Spleen (tissue), 11 donors: Measurements from ENCODE around the gene SLC47A2. TPM values are rescaled to one million over a fixed set of nuclear protein-coding genes. Genes with fewer than 3 reads are reported as not detected.

Source experiments
- DNase-seq: peaks from one replicate; pipeline ENCODE4 v3.0.0-alpha.2; 2020
- H3K27ac ChIP-seq, 8 donors: fragments of 200-600 bp; sonication (generic) in 7 of 8; 1 replicate in 4 of 8; 2 replicates in 4 of 8; pipeline versions ENCODE4 v1.5.0 to v1.8.0; 2016 to 2021; ENCODE audit warnings: inconsistent platforms in 4 of 8, mild to moderate bottlenecking in 4 of 8, moderate library complexity in 1 of 8
- H3K27me3 ChIP-seq, 7 donors: fragments of 200-600 bp; sonication (generic) in 6 of 7; replicated peaks in 1 of 7; 1 replicate in 4 of 7; 2 replicates in 3 of 7; pipeline versions ENCODE4 v1.5.0 to v1.8.0; 2016 to 2021; ENCODE audit warnings: inconsistent platforms in 3 of 7, mild to moderate bottlenecking in 1 of 7
- H3K36me3 ChIP-seq, 6 donors: fragments of 200-600 bp; sonication (generic) in 5 of 6; 1 replicate in 4 of 6; 2 replicates in 2 of 6; pipeline versions ENCODE4 v1.5.0 to v1.8.0; 2016 to 2021; ENCODE audit warnings: inconsistent platforms in 2 of 6
- H3K4me1 ChIP-seq, 6 donors: fragments of 200-600 bp; sonication (generic) in 5 of 6; 1 replicate in 3 of 6; 2 replicates in 3 of 6; pipeline versions ENCODE4 v1.5.0 to v1.8.0; 2016 to 2021; ENCODE audit warnings: inconsistent platforms in 3 of 6
- H3K4me3 ChIP-seq, 8 donors: fragments of 200-600 bp; sonication (generic) in 7 of 8; 1 replicate in 4 of 8; 2 replicates in 4 of 8; pipeline versions ENCODE4 v1.5.0 to v1.8.0; 2016 to 2021; ENCODE audit warnings: inconsistent platforms in 4 of 8, mild to moderate bottlenecking in 4 of 8, moderate library complexity in 2 of 8
- H3K9me3 ChIP-seq, 8 donors: fragments of 200-600 bp; sonication (generic) in 7 of 8; 1 replicate in 4 of 8; 2 replicates in 4 of 8; pipeline versions ENCODE4 v1.5.0 to v1.8.0; 2016 to 2021; ENCODE audit warnings: inconsistent platforms in 4 of 8
- CTCF ChIP-seq, 11 experiments: fragments of 200-600 bp in 7 of 11; fragments of 450-650 bp in 4 of 11; sonication (generic) in 4 of 11; IDR thresholded peaks in 8 of 11; conservative IDR thresholded peaks in 3 of 11; 1 replicate in 7 of 11; 2 replicates in 4 of 11; pipeline versions ENCODE4 v1.4.0 to v1.8.0; 2016 to 2021; ENCODE audit warnings: antibody characterized with exemption in 11 of 11, inconsistent platforms in 4 of 11, mild to moderate bottlenecking in 1 of 11
- POLR2A ChIP-seq, 3 donors: fragments of 450-650 bp; IDR thresholded peaks; one replicate each; pipeline ENCODE4 v1.5.1; 2017; ENCODE audit warnings: antibody characterized with exemption in 3 of 3, mild to moderate bottlenecking in 1 of 3
- POLR2AphosphoS5 ChIP-seq, 3 donors: sonication (generic); formaldehyde crosslinking; IDR thresholded peaks; one replicate each; pipeline ENCODE4 v1.5.1; 2017; ENCODE audit warnings: antibody characterized with exemption in 3 of 3
- WGBS, 5 donors: extraction: QIAGEN DNeasy Blood & Tissue Kit in 3 of 5; methylation state at CpG; one replicate each; pipeline versions ENCODE4 v1.1.5 to v1.1.7; 2013 to 2018; 5-methylcytosine and 5-hydroxymethylcytosine counted together
- intact Hi-C: fragments of 100-400 bp; cut with DNase I; formaldehyde crosslinking; loops from one replicate; pipeline ENCODE4 v1.15.0; 2023; ENCODE audit warnings: low total_unique reads
- polyA plus RNA-seq, 3 donors: library from polyadenylated mRNA; stranded (reverse); fragments of 200-250 nt; gene quantifications; one replicate each; pipeline ENCODE4 v1.2.1, GENCODE V29; 2013
- total RNA-seq, 7 donors: library from RNA; depleted of rRNA in 3 of 7; stranded (reverse); fragments of >200 nt in 3 of 7; fragmentation: NEBNext Ultra II Directional in 4 of 7; extraction: Animal tissue kit (Norgen Biotek cat#: 25700) in 4 of 7; gene quantifications; one replicate each; pipeline versions ENCODE4 v1.1.0 to v1.2.1, GENCODE V29; 2016 to 2021
- donor health status: healthy with polysubstance abuse.
- donor health status: DM: no; HTN: no; CAD: no; lungs with moderate emphysema.
- donor health status: DM: no; HTN: no; CAD: no.
- donor health status: Bipolar disorder and iron deficiency.
- donor health status: healthy.
- donor health status: DM: no; HTN: no; CAD: no.
- donor health status: DM: yes; HTN: yes; CAD: no.

The SLC47A2 gene
- total and polyA plus RNA-seq, 10 donors = 0.03 TPM; not detected in 9

GRCh38 chr17:19707728-19708221, 8.6 kb downstream of the SLC47A2 start:
- no peak for DNase-seq
- no peak overlapping the region for H3K27ac ChIP-seq
- intact Hi-C loops = no loop called here
- no peaks in the 10 kb centered on the region for H3K36me3 ChIP-seq
- no peak for TF ChIP-seq POLR2AphosphoS5 (IDR thresholded peaks at IDR 0.05)
- no peak for TF ChIP-seq POLR2A (IDR thresholded peaks at IDR 0.05)
- TF ChIP-seq CTCF (IDR thresholded peaks at IDR 0.05 in 8 of 11, conservative IDR thresholded peaks at IDR 0.05 in 3 of 11) = no peak
- no peaks in the 10 kb centered on the region for H3K9me3 ChIP-seq
- H3K4me3 ChIP-seq = no peak overlapping the region
- H3K27me3 ChIP-seq = no peaks in the 10 kb centered on the region
- 88 to 96% (median 92%) methylated on average over 4 to 11 of the region's 11 CpGs for WGBS, 5 donors
- peaks cover 0 to 20% (median 10%) of the 10 kb centered on the region in 6 donors for H3K4me1 ChIP-seq

- H3K4me1 ChIP-seq = peaks cover 0 to 27% (median 14%) of the 10 kb centered on the region in 6 donors
- H3K27ac ChIP-seq = no peak overlapping the region
- H3K4me3 ChIP-seq = no peak overlapping the region
- 78 to 89% (median 84%) methylated on average over 8 to 12 of the region's 12 CpGs for WGBS, 5 donors
- H3K36me3 ChIP-seq = no peaks in the 10 kb centered on the region
- H3K27me3 ChIP-seq = no peaks in the 10 kb centered on the region
- no peak for TF ChIP-seq POLR2AphosphoS5 (IDR thresholded peaks at IDR 0.05)
- TF ChIP-seq CTCF (IDR thresholded peaks at IDR 0.05 in 8 of 11, conservative IDR thresholded peaks at IDR 0.05 in 3 of 11) = no peak
- no peak for TF ChIP-seq POLR2A (IDR thresholded peaks at IDR 0.05)
- DNase-seq = no peak
- no peaks in the 10 kb centered on the region for H3K9me3 ChIP-seq
- intact Hi-C loops = no loop called here
These were observed 9.3 kb downstream of the SLC47A2 start for GRCh38 chr17:19706791-19707727.

GRCh38 chr17:19705771-19706770, 10.3 kb downstream of the SLC47A2 start:
- no peaks in the 10 kb centered on the region for H3K36me3 ChIP-seq
- WGBS, 5 donors = 76 to 91% (median 88%) methylated on average over 13 to 22 of the region's 22 CpGs

More at GRCh38 chr17:19705771-19706770, 10.3 kb downstream of the SLC47A2 start:
- DNase-seq = no peak
- TF ChIP-seq POLR2AphosphoS5 (IDR thresholded peaks at IDR 0.05) (no peak), CTCF (IDR thresholded peaks at IDR 0.05 in 8 of 11, conservative IDR thresholded peaks at IDR 0.05 in 3 of 11) (no peak), POLR2A (IDR thresholded peaks at IDR 0.05) (no peak)
- Histone ChIP-seq H3K27me3 (no peaks in the 10 kb centered on the region), H3K4me1 (peaks cover 0 to 33% (median 19%) of the 10 kb centered on the region in 6 donors), H3K27ac (no peak overlapping the region), H3K4me3 (no peak overlapping the region), H3K9me3 (no peaks in the 10 kb centered on the region)
- intact Hi-C loops = no loop called here
